K562 (cell line): Measurements from ENCODE around the gene MAP3K2. TPM values are rescaled to one million over a fixed set of nuclear protein-coding genes. Genes with fewer than 3 reads are reported as not detected.

Experiments used
- ATAC-seq: fragments of 200-7000 bp; cut with Tn5 transposase; 3 replicates; pipeline ENCODE4 v1.9.1; 2020; ENCODE audit warnings: moderate library complexity
- BruUV-seq: library from RNA; stranded (reverse); fragments of 400-500 nt; replicated peaks from 2 replicates; lab custom pipeline; 2021; lab: Mats Ljungman, UMichigan
- CTCF ChIA-PET: fragments of 300-600 bp; formaldehyde crosslinking; extraction: SDS; loops from one replicate; lab custom pipeline; 2021; ENCODE audit warnings: low intra/inter-chr PET ratio; lab: Yijun Ruan, JAX
- POLR2A ChIA-PET: fragments of 300-600, 350-650 bp; sonication (Branson Sonifier 250); formaldehyde crosslinking; extraction: SDS; loops from one replicate; lab custom pipeline; 2021; ENCODE audit warnings: antibody characterized with exemption, inconsistent platforms; lab: Yijun Ruan, JAX
- DNase-seq, 4 experiments: peaks; one replicate each; pipeline versions ENCODE4 v3.0.0 to v3.0.0-alpha.2; 2011 to 2018; ENCODE audit warnings: low spot score in 3 of 4, mixed read lengths in 3 of 4; ENCODE audit errors: extremely low read depth in 1 of 4
- FAIRE-seq: peaks from 2 replicates; lab custom pipeline; 2011; peaks lifted over from hg19 to GRCh38; lab: Jason Lieb, UNC
- H2AFZ ChIP-seq: 2 replicates; pipeline ENCODE4 v1.6.0; 2011; ENCODE audit warnings: low read depth, low read length, control low read depth, inconsistent platforms
- H3K27ac ChIP-seq: fragments of 200-600 bp; 3 replicates; pipeline ENCODE4 v1.8.0; 2011; ENCODE audit warnings: low read depth, mild to moderate bottlenecking, control low read depth, inconsistent platforms, low read length, moderate library complexity, mixed read lengths; ENCODE audit errors: extremely low read depth
- H3K27me3 ChIP-seq, 2 experiments: fragments of 300-600 bp in 1 of 2; 2 replicates in 1 of 2; 3 replicates in 1 of 2; pipeline versions ENCODE4 v1.6.0 to v1.8.0; 2011; ENCODE audit warnings: inconsistent platforms in 2 of 2, low read length in 2 of 2, mild to moderate bottlenecking in 1 of 2, mixed read lengths in 1 of 2, moderate library complexity in 1 of 2; ENCODE audit not compliant: control insufficient read depth in 2 of 2, insufficient read depth in 2 of 2
- H3K36me3 ChIP-seq: fragments of 300-600 bp; 3 replicates; pipeline ENCODE4 v1.8.0; 2011; ENCODE audit warnings: mild to moderate bottlenecking, low read length, inconsistent platforms; ENCODE audit not compliant: control insufficient read depth, insufficient read depth
- H3K4me1 ChIP-seq, 2 experiments: fragments of 200-600 bp in 1 of 2; replicated peaks in 1 of 2; 2 replicates in 1 of 2; 3 replicates in 1 of 2; pipeline versions ENCODE4 v1.5.1 to v1.8.0; 2011; ENCODE audit warnings: inconsistent platforms in 2 of 2, low read length in 2 of 2, mild to moderate bottlenecking in 1 of 2, mixed read lengths in 1 of 2, moderate library complexity in 1 of 2; ENCODE audit not compliant: control insufficient read depth in 2 of 2, insufficient read depth in 2 of 2
- H3K4me2 ChIP-seq: 2 replicates; pipeline ENCODE4 v1.6.1; 2011; ENCODE audit warnings: low read length, control low read depth, inconsistent platforms, mixed read lengths; ENCODE audit not compliant: insufficient read depth
- H3K4me3 ChIP-seq: fragments of 200-600 bp; sonication (generic), shearing (Covaris generic); 2 replicates; pipeline ENCODE4 v1.5.1; 2016; ENCODE audit warnings: control low read depth, inconsistent platforms
- H3K79me2 ChIP-seq: fragments of 200-600 bp; 3 replicates; pipeline ENCODE4 v1.8.0; 2011; ENCODE audit warnings: low read length, inconsistent platforms; ENCODE audit not compliant: control insufficient read depth, insufficient read depth
- H3K9ac ChIP-seq, 2 experiments: 2 replicates each; pipeline versions ENCODE4 v1.6.0 to v1.6.1; 2011; ENCODE audit warnings: low read depth in 2 of 2, low read length in 2 of 2, control low read depth in 1 of 2, inconsistent platforms in 1 of 2, mild to moderate bottlenecking in 1 of 2, mixed read lengths in 1 of 2; ENCODE audit not compliant: insufficient read depth in 1 of 2
- H3K9me1 ChIP-seq: one replicate; pipeline ENCODE4 v1.6.0; 2011; ENCODE audit warnings: inconsistent platforms, mild to moderate bottlenecking, low read length, moderate library complexity; ENCODE audit not compliant: control insufficient read depth, insufficient read depth
- H3K9me3 ChIP-seq: replicated peaks from 2 replicates; pipeline ENCODE4 v1.5.1; 2011; ENCODE audit warnings: low read depth, low read length, inconsistent platforms; ENCODE audit not compliant: control insufficient read depth, insufficient read depth
- H4K20me1 ChIP-seq: replicated peaks from 2 replicates; pipeline ENCODE4 v1.6.1; 2011; ENCODE audit warnings: low read length, inconsistent platforms, mixed read lengths; ENCODE audit not compliant: control insufficient read depth, insufficient read depth
- AFF4 ChIP-seq: sonication (generic); formaldehyde crosslinking; IDR thresholded peaks from 2 replicates; pipeline ENCODE4 v1.8.0; 2023; ENCODE audit warnings: mild to moderate bottlenecking, missing genetic modification reagents
- BDP1 ChIP-seq: IDR thresholded peaks from 3 replicates; pipeline ENCODE4 v1.6.1; 2011; ENCODE audit not compliant: insufficient read length, insufficient read depth
- CEBPB ChIP-seq: fragments of 450-650 bp; IDR thresholded peaks from 2 replicates; pipeline ENCODE4 v1.6.1; 2016; ENCODE audit warnings: missing genetic modification characterization, missing compliant biosample characterization
- FOXA3 ChIP-seq, 2 experiments: fragments of 450-650 bp in 1 of 2; sonication (generic) in 1 of 2; formaldehyde crosslinking; IDR thresholded peaks in 1 of 2; conservative IDR thresholded peaks in 1 of 2; 2 replicates each; pipeline versions ENCODE4 v1.4.0 to v1.8.0; 2020 to 2022; ENCODE audit warnings: mild to moderate bottlenecking in 2 of 2, missing genetic modification reagents in 1 of 2
- IRF9 ChIP-seq: fragments of 450-650 bp; IDR thresholded peaks from 2 replicates; pipeline ENCODE4 v1.6.1; 2016; ENCODE audit warnings: missing biosample characterization, missing genetic modification characterization
- MBD2 ChIP-seq: sonication (generic); IDR thresholded peaks from 2 replicates; pipeline ENCODE4 v1.6.1; 2016; ENCODE audit warnings: low read depth, borderline replicate concordance
- MTA1 ChIP-seq: fragments of 450-650 bp; IDR thresholded peaks from 2 replicates; pipeline ENCODE4 v1.6.1; 2017; ENCODE audit warnings: borderline replicate concordance
- NFRKB ChIP-seq: fragments of 450-650 bp; IDR thresholded peaks from 2 replicates; pipeline ENCODE4 v1.6.1; 2016; ENCODE audit warnings: low read depth
- NR2C2 ChIP-seq, 2 experiments: fragments of 200-800 bp in 1 of 2; sonication (Bioruptor generic) in 1 of 2; sonication (generic) in 1 of 2; formaldehyde crosslinking in 1 of 2; IDR thresholded peaks; 2 replicates each; pipeline versions ENCODE4 v1.6.1 to v1.8.0; 2016 to 2022; ENCODE audit warnings: mild to moderate bottlenecking in 1 of 2, missing compliant biosample characterization in 1 of 2, missing genetic modification characterization in 1 of 2, missing genetic modification reagents in 1 of 2
- PTRF ChIP-seq: fragments of 450-650 bp; IDR thresholded peaks from 2 replicates; pipeline ENCODE4 v1.6.1; 2016; ENCODE audit warnings: mild to moderate bottlenecking, missing genetic modification characterization, missing compliant biosample characterization
- RBM15 ChIP-seq: fragments of 200-400 bp; formaldehyde crosslinking; IDR thresholded peaks from 2 replicates; pipeline ENCODE4 v1.6.1; 2018; ENCODE audit warnings: mild to moderate bottlenecking, low read length, moderate library complexity; ENCODE audit not compliant: insufficient read depth
- SP2 ChIP-seq: IDR thresholded peaks from 2 replicates; pipeline ENCODE4 v1.6.1; 2011; ENCODE audit warnings: mild to moderate bottlenecking, low read depth, low read length, moderate library complexity; ENCODE audit not compliant: poor library complexity, severe bottlenecking; ENCODE audit errors: extremely low read depth
- TAF15 ChIP-seq: fragments of 200-400 bp; formaldehyde crosslinking; IDR thresholded peaks from 2 replicates; pipeline ENCODE4 v1.6.1; 2017; ENCODE audit warnings: mild to moderate bottlenecking, low read depth, low read length, moderate library complexity
- TGIF2 ChIP-seq: sonication (generic); formaldehyde crosslinking; IDR thresholded peaks from 2 replicates; pipeline ENCODE4 v1.8.1; 2022; ENCODE audit warnings: mild to moderate bottlenecking, missing genetic modification reagents, moderate library complexity
- ZFP36 ChIP-seq: fragments of 150-350 bp; IDR thresholded peaks from 2 replicates; pipeline ENCODE4 v1.6.1; 2018; ENCODE audit warnings: low read length, low read depth; ENCODE audit not compliant: partially characterized antibody
- ZNF282 ChIP-seq: sonication (generic); formaldehyde crosslinking; IDR thresholded peaks from 2 replicates; pipeline ENCODE4 v1.8.1; 2023; ENCODE audit warnings: missing genetic modification reagents
- ZNF384 ChIP-seq: IDR thresholded peaks from 2 replicates; pipeline ENCODE4 v1.6.1; 2012; ENCODE audit warnings: low read depth, low read length, improper control_type of control experiment
- WGBS: fragments of 100-300 bp; shearing (Covaris generic); methylation state at CpG from one replicate; pipeline ENCODE4 v1.1.6; 2016; ENCODE audit warnings: low coverage, mixed read lengths; ENCODE audit not compliant: insufficient coverage; ENCODE audit errors: missing lambda C conversion rate; 5-methylcytosine and 5-hydroxymethylcytosine counted together
- in situ Hi-C: fragments of 300-500 bp; cut with MboI; formaldehyde crosslinking; loops from 4 replicates; pipeline ENCODE4 v1.15.0; 2018; ENCODE audit warnings: inconsistent platforms, mixed read lengths
- intact Hi-C: fragments of 100-400 bp; cut with micrococcal nuclease; formaldehyde crosslinking; loops from 2 replicates; pipeline ENCODE4 v1.14.2; 2022
- polyA plus RNA-seq, 8 experiments: library from polyadenylated mRNA; depleted of rRNA in 4 of 8; stranded (reverse) in 5 of 8; unstranded in 3 of 8; fragments of >200 nt; fragmentation: Nextera tagmentation in 2 of 8; fragmentation: Illumina TruSeq in 1 of 8; extraction: Ambion mirVana in 2 of 8; extraction: Trizol in 1 of 8; gene quantifications; 2 replicates each; pipeline versions ENCODE4 v1.2.1 to v1.2.3, GENCODE V29; 2011 to 2014; ENCODE audit warnings: inconsistent platforms in 1 of 8, missing spikeins in 1 of 8
- total RNA-seq, 7 experiments: library from RNA; depleted of rRNA in 6 of 7; stranded (reverse); fragments of >200 nt in 6 of 7; fragmentation: Illumina TruSeq in 2 of 7; extraction: Trizol in 2 of 7; gene quantifications; 2 replicates each; pipeline versions ENCODE4 v1.2.1 to v1.2.3, GENCODE V29; 2011 to 2021; ENCODE audit warnings: low replicate concordance in 1 of 7

The MAP3K2 gene
- total and polyA plus RNA-seq, 9 of the 15 experiments (the other 6 are each of a cell fraction or from before 2014, with no cell fraction given) = 1.2 to 14.2 (median 5.7) TPM

- Histone ChIP-seq H3K9me1 (no peaks in the 10 kb centered on the region), H3K4me2 (no peak overlapping the region), H2AFZ (0 out of 2 replicates have a peak overlapping the region, but pooled peaks have one; percentile 21), H3K9me3 (no peaks in the 10 kb centered on the region; the same call in 1 of the 2 replicates), H3K36me3 (no peaks in the 10 kb centered on the region), H4K20me1 (no peaks in the 10 kb centered on the region), H3K4me3 (no peak overlapping the region), H3K27me3 (peaks cover 0 to 8% of the 10 kb centered on the region in 2 experiments; a peak in 1 of 5 replicates), H3K79me2 (no peaks in the 10 kb centered on the region), H3K9ac (no peak overlapping the region), H3K27ac (no peak overlapping the region), H3K4me1 (peaks cover 10 to 16% of the 10 kb centered on the region in 2 experiments)
- in situ Hi-C loops = no loop called here
- intact Hi-C loops = no loop called here
- ChIA-PET POLR2A (interaction anchor here (0.6 to 1.4 kb wide), 5 partner anchors 9 to 112 kb away, joined by 3 to 5 read pairs (median 3); no protein-coding TSS in a partner anchor), CTCF (no interaction called here)
- no peak for DNase-seq
- no peak for FAIRE-seq
- WGBS = 56% methylated on average over 8 of the region's 8 CpGs
- ATAC-seq = no peak
- no TSS peak for BruUV-seq
- TF ChIP-seq ZFP36 (no peak), ZNF282 (CRISPR knock-in tag) (no peak), IRF9 (tag) (no peak), SP2 (no peak), NR2C2 (CRISPR knock-in tag; IDR thresholded peaks at IDR 0.05) (no peak), NR2C2 (tag; IDR thresholded peaks at IDR 0.05) (no peak), ZNF384 (no peak), RBM15 (no peak), FOXA3 (CRISPR knock-in tag; conservative IDR thresholded peaks at IDR 0.05 in 1 of 2, IDR thresholded peaks at IDR 0.05 in 1 of 2) (peak in 1 of 2 experiments; percentile 77; a peak in 2 of 4 replicates), TGIF2 (CRISPR knock-in tag) (no peak), BDP1 (no peak), CEBPB (tag) (0 out of 2 replicates have a peak, but pooled peaks have one; percentile 29), AFF4 (no peak), PTRF (tag) (no peak), MTA1 (no peak), NFRKB (no peak), MBD2 (no peak), TAF15 (no peak)
Measured at GRCh38 chr2:127413782-127414637, 26.2 kb upstream of the MAP3K2 start.
